Measurements from ENCODE around the gene MAD1L1.

DNA sequence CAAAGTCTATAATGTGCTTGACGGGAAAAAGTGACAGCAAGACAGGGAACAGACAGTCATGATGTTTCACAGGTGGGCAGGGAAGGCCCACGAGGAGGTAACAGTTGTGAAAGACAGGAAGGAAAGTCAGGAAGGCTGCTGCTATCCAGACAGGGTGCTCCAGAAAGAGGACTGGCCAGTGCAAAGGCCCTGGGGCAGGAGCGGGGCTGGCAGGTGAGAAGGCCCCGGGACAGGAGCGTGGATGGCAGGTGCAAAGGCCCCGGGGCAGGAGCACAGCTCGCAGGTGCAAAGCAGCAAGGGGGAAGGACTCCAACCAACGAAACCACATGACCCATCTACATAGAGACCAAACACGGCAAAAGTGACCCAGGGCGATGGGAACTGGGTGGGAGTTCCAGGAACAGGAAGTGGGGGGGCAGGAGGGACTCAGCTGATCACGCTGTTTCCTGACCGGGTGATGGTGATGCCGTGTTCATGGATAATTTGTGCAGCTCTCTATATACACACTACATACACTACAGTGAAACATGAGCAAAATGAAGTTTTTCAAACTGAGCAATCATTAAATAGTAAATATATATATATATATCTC, 138.2 kb downstream of the MAD1L1 start:
- TF ChIP-seq ELK1 (IDR thresholded peaks at IDR 0.05; ENCODE audit: borderline replicate concordance, low read depth, low read length) = no peak
- no peak for TF ChIP-seq CTCF (conservative IDR thresholded peaks at IDR 0.05; ENCODE audit: low read depth, low read length)
